HepG2 (cell line): ENCODE results near the gene TLCD3B.

Experiments
- ASH2L ChIP-seq: fragments of 300-600, 200-600 bp; sonication (generic); IDR thresholded peaks from 2 replicates; pipeline ENCODE4 v1.7.0; 2017; ENCODE audit warnings: low read depth, mild to moderate bottlenecking, moderate library complexity, mixed read lengths, low read length; ENCODE audit not compliant: insufficient read length
- CEBPB ChIP-seq: IDR thresholded peaks from 2 replicates; pipeline ENCODE4 v1.6.1; 2011; ENCODE audit warnings: low read depth, low read length, improper control_type of control experiment, borderline replicate concordance
- CREM ChIP-seq, 2 experiments: sonication (generic) in 1 of 2; formaldehyde crosslinking in 1 of 2; IDR thresholded peaks; 2 replicates each; pipeline versions ENCODE4 v1.4.0 to v1.6.1; 2016 to 2020; ENCODE audit warnings: antibody characterized with exemption in 1 of 2, mild to moderate bottlenecking in 1 of 2, missing genetic modification reagents in 1 of 2
- MYNN ChIP-seq: sonication (generic); formaldehyde crosslinking; IDR thresholded peaks from 2 replicates; pipeline ENCODE4 v1.4.0; 2020; ENCODE audit warnings: mild to moderate bottlenecking, low read depth, missing genetic modification reagents
- POLR2A ChIP-seq, 2 experiments: IDR thresholded peaks; 2 replicates each; pipeline ENCODE4 v1.6.1; 2011; ENCODE audit warnings: low read depth in 2 of 2, low read length in 2 of 2, mild to moderate bottlenecking in 1 of 2, moderate library complexity in 1 of 2; ENCODE audit not compliant: insufficient read depth in 1 of 2
- POLR2AphosphoS5 ChIP-seq: IDR thresholded peaks from 2 replicates; pipeline ENCODE4 v1.6.1; 2012; ENCODE audit warnings: low read depth, low read length
- ZNF282 ChIP-seq: fragments of 450-650 bp; IDR thresholded peaks from 2 replicates; pipeline ENCODE4 v1.6.1; 2018; ENCODE audit not compliant: partially characterized antibody
- TF ChIP-seq, protein P1 (sequence below), 2 experiments: IDR thresholded peaks; 2 replicates each; pipeline ENCODE4 v1.6.1; 2011 to 2012; ENCODE audit warnings: low read length in 2 of 2, borderline replicate concordance in 1 of 2, low read depth in 1 of 2, mild to moderate bottlenecking in 1 of 2, moderate library complexity in 1 of 2
- TF ChIP-seq, protein P2 (sequence below): sonication (generic); formaldehyde crosslinking; IDR thresholded peaks from 2 replicates; pipeline ENCODE4 v1.8.1; 2022; ENCODE audit warnings: low read depth, mild to moderate bottlenecking, missing genetic modification reagents
- TF ChIP-seq, protein P3 (sequence below): sonication (generic); formaldehyde crosslinking; conservative IDR thresholded peaks from 2 replicates; pipeline ENCODE4 v1.4.0; 2020; ENCODE audit warnings: missing genetic modification reagents
- TF ChIP-seq, protein P4 (sequence below): sonication (generic); formaldehyde crosslinking; IDR thresholded peaks from 2 replicates; pipeline ENCODE4 v1.5.0; 2020; ENCODE audit warnings: mild to moderate bottlenecking, missing genetic modification reagents, moderate library complexity
- TF ChIP-seq, protein P5 (sequence below): sonication (generic); formaldehyde crosslinking; IDR thresholded peaks from 2 replicates; pipeline ENCODE4 v1.8.0; 2022; ENCODE audit warnings: mild to moderate bottlenecking, missing genetic modification reagents
- TF ChIP-seq, protein P6 (sequence below): IDR thresholded peaks from 2 replicates; pipeline ENCODE4 v1.6.1; 2016

DNA sequence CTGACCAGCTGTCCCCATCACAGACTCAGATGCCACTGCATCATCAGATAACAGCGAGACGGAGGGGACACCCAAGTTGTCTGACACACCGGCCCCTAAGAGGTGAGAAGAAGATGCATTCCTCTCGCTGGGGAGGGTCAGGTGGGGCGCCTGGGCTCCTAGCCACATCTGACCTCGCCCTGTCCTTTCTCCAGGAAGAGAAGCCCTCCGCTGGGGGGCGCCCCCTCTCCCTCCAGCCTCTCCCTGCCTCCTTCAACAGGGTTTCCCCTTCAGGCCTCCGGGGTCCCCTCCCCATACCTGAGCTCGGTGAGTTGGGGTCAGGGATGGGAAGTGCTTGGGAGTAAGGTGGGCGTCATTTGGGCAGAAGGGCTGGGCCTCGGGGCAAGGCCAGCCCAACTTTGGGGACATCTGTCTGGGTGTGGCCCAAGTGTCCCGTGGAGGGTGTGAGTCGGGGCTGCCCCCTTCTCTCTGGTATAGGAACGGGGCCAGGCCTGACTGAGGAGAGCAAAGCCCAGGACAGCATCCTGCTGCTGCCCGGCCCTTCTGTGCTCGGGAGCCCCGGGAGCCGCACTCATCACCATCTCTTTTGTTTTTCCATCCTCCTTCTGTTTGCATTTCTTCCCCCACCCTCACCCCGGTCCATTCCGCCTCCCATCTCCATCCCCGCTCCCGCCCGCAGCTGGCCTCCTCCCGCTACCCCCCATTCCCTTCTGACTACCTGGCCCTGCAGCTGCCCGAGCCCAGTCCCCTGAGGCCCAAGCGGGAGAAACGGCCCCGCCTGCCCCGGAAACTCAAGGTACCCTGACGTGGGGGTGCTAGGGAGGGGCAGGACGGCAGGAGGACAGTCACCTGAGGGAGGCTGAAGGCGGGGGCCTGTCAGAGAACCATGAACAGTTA is 30.1 kb downstream of the TLCD3B start:
- TF ChIP-seq, protein P1, sequence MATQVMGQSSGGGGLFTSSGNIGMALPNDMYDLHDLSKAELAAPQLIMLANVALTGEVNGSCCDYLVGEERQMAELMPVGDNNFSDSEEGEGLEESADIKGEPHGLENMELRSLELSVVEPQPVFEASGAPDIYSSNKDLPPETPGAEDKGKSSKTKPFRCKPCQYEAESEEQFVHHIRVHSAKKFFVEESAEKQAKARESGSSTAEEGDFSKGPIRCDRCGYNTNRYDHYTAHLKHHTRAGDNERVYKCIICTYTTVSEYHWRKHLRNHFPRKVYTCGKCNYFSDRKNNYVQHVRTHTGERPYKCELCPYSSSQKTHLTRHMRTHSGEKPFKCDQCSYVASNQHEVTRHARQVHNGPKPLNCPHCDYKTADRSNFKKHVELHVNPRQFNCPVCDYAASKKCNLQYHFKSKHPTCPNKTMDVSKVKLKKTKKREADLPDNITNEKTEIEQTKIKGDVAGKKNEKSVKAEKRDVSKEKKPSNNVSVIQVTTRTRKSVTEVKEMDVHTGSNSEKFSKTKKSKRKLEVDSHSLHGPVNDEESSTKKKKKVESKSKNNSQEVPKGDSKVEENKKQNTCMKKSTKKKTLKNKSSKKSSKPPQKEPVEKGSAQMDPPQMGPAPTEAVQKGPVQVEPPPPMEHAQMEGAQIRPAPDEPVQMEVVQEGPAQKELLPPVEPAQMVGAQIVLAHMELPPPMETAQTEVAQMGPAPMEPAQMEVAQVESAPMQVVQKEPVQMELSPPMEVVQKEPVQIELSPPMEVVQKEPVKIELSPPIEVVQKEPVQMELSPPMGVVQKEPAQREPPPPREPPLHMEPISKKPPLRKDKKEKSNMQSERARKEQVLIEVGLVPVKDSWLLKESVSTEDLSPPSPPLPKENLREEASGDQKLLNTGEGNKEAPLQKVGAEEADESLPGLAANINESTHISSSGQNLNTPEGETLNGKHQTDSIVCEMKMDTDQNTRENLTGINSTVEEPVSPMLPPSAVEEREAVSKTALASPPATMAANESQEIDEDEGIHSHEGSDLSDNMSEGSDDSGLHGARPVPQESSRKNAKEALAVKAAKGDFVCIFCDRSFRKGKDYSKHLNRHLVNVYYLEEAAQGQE (IDR thresholded peaks at IDR 0.05; ENCODE audit: borderline replicate concordance in 1 of 2, low read depth in 1 of 2, low read length in 2 of 2): no peak
- TF ChIP-seq POLR2A (IDR thresholded peaks at IDR 0.05; ENCODE audit: insufficient read depth in 1 of 2, low read depth in 2 of 2, low read length in 2 of 2) (no peak), POLR2AphosphoS5 (no peak), CEBPB (no peak), ZNF282 (no peak), MYNN (no peak), CREM (IDR thresholded peaks at IDR 0.05) (no peak), CREM (CRISPR knock-in tag; IDR thresholded peaks at IDR 0.05) (no peak), ASH2L (no peak)
- TF ChIP-seq, protein P2, sequence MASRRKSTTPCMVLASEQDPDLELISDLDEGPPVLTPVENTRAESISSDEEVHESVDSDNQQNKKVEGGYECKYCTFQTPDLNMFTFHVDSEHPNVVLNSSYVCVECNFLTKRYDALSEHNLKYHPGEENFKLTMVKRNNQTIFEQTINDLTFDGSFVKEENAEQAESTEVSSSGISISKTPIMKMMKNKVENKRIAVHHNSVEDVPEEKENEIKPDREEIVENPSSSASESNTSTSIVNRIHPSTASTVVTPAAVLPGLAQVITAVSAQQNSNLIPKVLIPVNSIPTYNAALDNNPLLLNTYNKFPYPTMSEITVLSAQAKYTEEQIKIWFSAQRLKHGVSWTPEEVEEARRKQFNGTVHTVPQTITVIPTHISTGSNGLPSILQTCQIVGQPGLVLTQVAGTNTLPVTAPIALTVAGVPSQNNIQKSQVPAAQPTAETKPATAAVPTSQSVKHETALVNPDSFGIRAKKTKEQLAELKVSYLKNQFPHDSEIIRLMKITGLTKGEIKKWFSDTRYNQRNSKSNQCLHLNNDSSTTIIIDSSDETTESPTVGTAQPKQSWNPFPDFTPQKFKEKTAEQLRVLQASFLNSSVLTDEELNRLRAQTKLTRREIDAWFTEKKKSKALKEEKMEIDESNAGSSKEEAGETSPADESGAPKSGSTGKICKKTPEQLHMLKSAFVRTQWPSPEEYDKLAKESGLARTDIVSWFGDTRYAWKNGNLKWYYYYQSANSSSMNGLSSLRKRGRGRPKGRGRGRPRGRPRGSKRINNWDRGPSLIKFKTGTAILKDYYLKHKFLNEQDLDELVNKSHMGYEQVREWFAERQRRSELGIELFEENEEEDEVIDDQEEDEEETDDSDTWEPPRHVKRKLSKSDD (CRISPR knock-in tag): no peak
- TF ChIP-seq, protein P3, sequence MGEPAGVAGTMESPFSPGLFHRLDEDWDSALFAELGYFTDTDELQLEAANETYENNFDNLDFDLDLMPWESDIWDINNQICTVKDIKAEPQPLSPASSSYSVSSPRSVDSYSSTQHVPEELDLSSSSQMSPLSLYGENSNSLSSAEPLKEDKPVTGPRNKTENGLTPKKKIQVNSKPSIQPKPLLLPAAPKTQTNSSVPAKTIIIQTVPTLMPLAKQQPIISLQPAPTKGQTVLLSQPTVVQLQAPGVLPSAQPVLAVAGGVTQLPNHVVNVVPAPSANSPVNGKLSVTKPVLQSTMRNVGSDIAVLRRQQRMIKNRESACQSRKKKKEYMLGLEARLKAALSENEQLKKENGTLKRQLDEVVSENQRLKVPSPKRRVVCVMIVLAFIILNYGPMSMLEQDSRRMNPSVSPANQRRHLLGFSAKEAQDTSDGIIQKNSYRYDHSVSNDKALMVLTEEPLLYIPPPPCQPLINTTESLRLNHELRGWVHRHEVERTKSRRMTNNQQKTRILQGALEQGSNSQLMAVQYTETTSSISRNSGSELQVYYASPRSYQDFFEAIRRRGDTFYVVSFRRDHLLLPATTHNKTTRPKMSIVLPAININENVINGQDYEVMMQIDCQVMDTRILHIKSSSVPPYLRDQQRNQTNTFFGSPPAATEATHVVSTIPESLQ (CRISPR knock-in tag): no peak
- TF ChIP-seq, protein P4, sequence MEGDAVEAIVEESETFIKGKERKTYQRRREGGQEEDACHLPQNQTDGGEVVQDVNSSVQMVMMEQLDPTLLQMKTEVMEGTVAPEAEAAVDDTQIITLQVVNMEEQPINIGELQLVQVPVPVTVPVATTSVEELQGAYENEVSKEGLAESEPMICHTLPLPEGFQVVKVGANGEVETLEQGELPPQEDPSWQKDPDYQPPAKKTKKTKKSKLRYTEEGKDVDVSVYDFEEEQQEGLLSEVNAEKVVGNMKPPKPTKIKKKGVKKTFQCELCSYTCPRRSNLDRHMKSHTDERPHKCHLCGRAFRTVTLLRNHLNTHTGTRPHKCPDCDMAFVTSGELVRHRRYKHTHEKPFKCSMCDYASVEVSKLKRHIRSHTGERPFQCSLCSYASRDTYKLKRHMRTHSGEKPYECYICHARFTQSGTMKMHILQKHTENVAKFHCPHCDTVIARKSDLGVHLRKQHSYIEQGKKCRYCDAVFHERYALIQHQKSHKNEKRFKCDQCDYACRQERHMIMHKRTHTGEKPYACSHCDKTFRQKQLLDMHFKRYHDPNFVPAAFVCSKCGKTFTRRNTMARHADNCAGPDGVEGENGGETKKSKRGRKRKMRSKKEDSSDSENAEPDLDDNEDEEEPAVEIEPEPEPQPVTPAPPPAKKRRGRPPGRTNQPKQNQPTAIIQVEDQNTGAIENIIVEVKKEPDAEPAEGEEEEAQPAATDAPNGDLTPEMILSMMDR (CRISPR knock-in tag): no peak
- TF ChIP-seq, protein P5, sequence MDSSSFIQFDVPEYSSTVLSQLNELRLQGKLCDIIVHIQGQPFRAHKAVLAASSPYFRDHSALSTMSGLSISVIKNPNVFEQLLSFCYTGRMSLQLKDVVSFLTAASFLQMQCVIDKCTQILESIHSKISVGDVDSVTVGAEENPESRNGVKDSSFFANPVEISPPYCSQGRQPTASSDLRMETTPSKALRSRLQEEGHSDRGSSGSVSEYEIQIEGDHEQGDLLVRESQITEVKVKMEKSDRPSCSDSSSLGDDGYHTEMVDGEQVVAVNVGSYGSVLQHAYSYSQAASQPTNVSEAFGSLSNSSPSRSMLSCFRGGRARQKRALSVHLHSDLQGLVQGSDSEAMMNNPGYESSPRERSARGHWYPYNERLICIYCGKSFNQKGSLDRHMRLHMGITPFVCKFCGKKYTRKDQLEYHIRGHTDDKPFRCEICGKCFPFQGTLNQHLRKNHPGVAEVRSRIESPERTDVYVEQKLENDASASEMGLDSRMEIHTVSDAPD: no peak
- TF ChIP-seq, protein P6, sequence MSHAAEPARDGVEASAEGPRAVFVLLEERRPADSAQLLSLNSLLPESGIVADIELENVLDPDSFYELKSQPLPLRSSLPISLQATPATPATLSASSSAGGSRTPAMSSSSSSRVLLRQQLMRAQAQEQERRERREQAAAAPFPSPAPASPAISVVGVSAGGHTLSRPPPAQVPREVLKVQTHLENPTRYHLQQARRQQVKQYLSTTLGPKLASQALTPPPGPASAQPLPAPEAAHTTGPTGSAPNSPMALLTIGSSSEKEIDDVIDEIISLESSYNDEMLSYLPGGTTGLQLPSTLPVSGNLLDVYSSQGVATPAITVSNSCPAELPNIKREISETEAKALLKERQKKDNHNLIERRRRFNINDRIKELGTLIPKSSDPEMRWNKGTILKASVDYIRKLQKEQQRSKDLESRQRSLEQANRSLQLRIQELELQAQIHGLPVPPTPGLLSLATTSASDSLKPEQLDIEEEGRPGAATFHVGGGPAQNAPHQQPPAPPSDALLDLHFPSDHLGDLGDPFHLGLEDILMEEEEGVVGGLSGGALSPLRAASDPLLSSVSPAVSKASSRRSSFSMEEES (CRISPR knock-in tag): no peak
